Measurements from ENCODE around the gene DOCK7. TPM values are rescaled to one million over a fixed set of nuclear protein-coding genes. Genes with fewer than 3 reads are reported as not detected.
"Not testable (repeated sequence)": the region's sequence is repeated elsewhere in the genome, so short reads cannot be mapped to it uniquely, and the experiment has no call there.

The DOCK7 gene
- total and polyA plus RNA-seq, 5 experiments from 2014 or later = 1.2 to 11.8 (median 3.1) TPM

DNA sequence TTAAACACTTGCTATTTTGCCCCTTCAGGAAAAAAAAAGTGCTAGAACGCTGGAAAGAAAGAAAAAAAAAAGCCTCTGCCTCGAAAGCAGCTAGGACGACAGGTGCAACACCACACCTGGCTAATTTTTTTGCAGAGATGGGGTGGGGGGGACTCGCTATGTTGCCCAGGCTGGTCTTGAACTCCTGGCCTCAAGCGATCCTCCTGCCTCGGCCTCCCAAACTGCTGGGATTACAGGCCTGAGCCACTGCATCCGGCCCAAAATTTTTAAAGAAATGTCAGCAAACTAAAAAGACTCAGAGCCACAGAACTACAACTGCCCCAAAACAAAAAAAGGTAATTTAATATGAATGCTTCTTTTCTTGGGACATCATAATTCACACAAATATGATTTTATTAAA lies 1.4 kb downstream of the DOCK7 start:
- DNase-seq = no peak
- POLR2A ChIA-PET = interaction anchor here (1.0 kb wide), 1 partner anchor 251 kb away, joined by 4 read pairs; no protein-coding TSS in a partner anchor
- Mint-ChIP-seq H3K27me3 (no peaks in the 10 kb centered on the region), H3K4me3 (peak overlapping the region; percentile 86 to 98 (median 96)), H3K27ac (peak overlapping the region in 5 of 10 donors; percentile 7 to 95 (median 76)), H3K4me1 (peaks cover 5 to 29% (median 23%) of the 10 kb centered on the region in 4 donors), H3K9me3 (no peaks in the 10 kb centered on the region), H3K36me3 (no peaks in the 10 kb centered on the region)
- ATAC-seq = no peak

DNA sequence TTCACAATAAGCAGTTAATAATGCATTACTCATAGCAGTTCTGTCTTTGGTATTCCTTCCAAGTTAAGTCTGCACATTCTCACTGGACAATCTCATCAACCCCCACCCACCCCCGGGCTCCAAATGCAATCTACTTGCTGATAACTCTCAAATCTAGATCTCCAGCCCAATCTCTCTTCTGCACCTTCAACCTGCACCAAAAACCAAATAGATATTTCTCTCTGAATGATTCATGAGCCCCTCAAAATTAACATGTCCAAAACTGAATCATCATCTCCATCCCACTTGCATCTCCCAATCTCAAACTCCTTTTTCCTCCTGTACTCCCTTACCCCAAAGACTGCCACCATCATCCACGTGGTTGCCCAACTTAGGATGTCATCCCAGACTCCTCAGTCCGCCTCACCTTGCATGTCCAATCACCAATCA lies 2.7 kb downstream of the DOCK7 start:
- H3K4me3 Mint-ChIP-seq = peak overlapping the region in 2 of 10 donors; percentile 1 to 15
- H3K27me3 Mint-ChIP-seq = no peaks in the 10 kb centered on the region
- peak overlapping the region in 3 of 10 donors; percentile 0 to 41 (median 25) for H3K27ac Mint-ChIP-seq
- no peaks in the 10 kb centered on the region for H3K9me3 Mint-ChIP-seq
- POLR2A ChIA-PET = no interaction called here
- H3K4me1 Mint-ChIP-seq = peaks cover 5 to 28% (median 21%) of the 10 kb centered on the region in 4 donors
- H3K36me3 Mint-ChIP-seq = no peaks in the 10 kb centered on the region
- DNase-seq (no peak), ATAC-seq (no peak)

DNA sequence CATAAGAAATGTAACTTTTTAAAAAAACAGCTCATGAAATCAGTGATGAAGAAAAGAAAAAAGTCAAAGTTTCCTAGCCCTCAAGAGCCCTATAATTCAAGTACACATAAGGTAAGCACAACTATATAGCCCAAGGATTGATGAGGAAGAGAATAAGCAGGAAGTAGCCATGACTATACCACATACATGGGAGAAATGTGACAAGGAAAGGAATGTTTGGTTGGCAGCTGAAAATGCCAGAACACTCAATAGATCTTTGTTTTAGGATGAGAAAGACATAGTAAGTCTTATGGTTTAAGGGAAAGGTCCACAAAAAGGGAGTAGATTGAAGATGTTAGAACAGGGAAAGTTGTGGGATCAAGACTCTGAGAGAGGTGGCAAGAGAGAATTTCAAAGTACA lies 5.7 kb downstream of the DOCK7 start:
- Mint-ChIP-seq H3K9me3 (peaks cover 0 to 2% (median 0%) of the 10 kb centered on the region in 9 donors), H3K27ac (no peak overlapping the region), H3K36me3 (no peaks in the 10 kb centered on the region), H3K4me3 (no peak overlapping the region), H3K4me1 (peaks cover 5 to 10% (median 9%) of the 10 kb centered on the region in 4 donors), H3K27me3 (no peaks in the 10 kb centered on the region)
- POLR2A ChIA-PET = no interaction called here
- ATAC-seq = no peak
- DNase-seq = no peak

DNA sequence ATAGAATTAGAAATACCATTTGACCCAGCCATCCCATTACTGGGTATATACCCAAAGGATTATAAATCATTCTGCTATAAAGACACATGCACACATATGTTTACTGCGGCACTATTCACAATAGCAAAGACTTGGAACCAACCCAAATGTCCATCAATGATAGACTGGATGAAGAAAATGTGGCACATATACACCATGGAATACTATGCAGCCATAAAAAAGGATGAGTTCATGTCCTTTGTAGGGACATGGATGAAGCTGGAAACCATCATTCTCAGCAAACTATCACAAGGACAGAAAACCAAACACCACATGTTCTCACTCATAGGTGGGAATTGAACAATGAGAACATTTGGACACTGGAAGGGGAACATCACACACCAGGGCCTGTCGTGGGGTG lies 7.2 kb downstream of the DOCK7 start:
- POLR2A ChIA-PET, H3K27ac Mint-ChIP-seq, H3K36me3 Mint-ChIP-seq, H3K4me3 Mint-ChIP-seq, H3K27me3 Mint-ChIP-seq, ATAC-seq, H3K9me3 Mint-ChIP-seq, DNase-seq: not testable (repeated sequence)
- peaks cover 6 to 11% (median 7%) of the 10 kb centered on the region in 4 donors for H3K4me1 Mint-ChIP-seq

DNA sequence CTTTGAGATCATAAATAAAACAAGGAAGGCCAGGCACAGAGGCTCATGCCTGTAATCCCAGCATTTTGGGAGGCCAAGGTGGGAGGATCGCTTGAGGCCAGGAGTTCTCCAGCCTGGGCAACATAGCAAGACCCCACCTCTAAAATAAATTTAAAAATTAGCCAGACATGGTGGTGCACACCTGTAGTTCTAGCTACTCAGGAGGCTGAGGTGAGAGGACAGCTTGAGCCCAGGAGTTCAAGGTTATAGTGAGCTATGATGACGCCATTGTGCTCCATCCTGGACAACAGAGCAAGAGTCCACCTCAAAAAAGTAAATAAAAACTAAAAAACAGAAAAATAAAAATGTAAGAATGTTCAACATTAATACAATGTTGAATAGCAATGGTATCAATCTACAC lies 10.4 kb downstream of the DOCK7 start:
- H3K4me1 Mint-ChIP-seq, H3K4me3 Mint-ChIP-seq, H3K27ac Mint-ChIP-seq, H3K9me3 Mint-ChIP-seq, POLR2A ChIA-PET, DNase-seq, H3K27me3 Mint-ChIP-seq, ATAC-seq, H3K36me3 Mint-ChIP-seq: not testable (repeated sequence)

DNA sequence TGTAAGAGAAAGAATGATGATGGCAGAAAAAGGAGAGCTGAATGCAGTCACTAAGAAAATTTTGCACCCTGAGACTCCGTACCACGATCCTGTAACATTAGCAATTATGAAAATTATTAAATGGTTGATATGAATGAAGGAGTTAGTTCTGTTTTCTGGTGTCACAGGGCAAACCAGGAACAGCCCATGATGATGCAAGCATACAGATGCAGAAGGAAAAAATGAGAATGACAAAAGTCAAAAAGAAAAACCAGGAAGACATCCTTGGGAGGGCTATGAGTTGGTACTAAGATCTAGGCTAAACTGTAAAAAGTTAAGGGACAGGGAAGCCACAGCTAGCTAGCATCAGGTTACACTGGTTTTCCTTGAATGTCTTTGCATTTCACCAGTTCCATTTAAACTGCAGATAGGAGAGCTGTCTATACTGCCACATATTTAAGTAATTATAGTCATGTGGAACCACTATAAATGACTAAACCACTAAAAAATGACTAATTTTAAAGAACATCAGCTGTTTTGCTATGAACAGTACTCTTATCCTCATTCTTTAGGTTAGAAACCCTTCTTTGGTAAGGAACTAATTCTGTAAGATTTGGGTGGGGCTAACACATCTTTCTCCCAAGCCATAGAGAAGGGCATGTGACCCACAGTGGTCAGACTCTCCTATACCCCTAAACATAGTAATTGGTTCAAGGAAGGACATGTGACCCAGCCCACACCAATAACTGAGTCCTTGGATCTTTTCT lies 11.4 kb downstream of the DOCK7 start:
- Mint-ChIP-seq H3K4me3 (no peak overlapping the region), H3K9me3 (peaks cover 0 to 2% (median 0%) of the 10 kb centered on the region in 9 donors), H3K27ac (no peak overlapping the region), H3K27me3 (peaks cover 0 to 3% (median 0%) of the 10 kb centered on the region in 5 donors), H3K36me3 (peaks cover 0 to 6% (median 5%) of the 10 kb centered on the region in 3 donors), H3K4me1 (peaks cover 0 to 5% (median 1%) of the 10 kb centered on the region in 4 donors)
- ATAC-seq (no peak), DNase-seq (no peak)
- POLR2A ChIA-PET = no interaction called here

DNA sequence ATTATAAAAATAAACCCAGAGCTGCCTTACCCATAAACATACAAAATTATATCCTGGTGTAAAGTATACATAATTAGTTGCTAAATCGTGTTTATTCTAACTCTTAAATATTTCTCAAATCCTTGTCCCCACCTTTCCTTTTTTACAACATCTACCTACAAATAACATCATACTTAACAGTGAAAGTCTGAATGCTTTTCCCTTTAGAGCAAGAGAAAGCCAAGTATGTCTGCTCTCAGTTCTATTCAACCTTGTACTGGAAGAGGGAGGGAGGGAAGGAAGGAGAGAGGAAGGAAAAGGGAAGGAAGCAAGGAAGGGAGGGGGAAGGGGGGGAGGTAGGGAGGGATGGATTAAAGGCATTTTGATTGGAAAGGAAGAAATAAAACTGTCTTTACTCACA lies 14.6 kb downstream of the DOCK7 start:
- no peak overlapping the region for H3K4me3 Mint-ChIP-seq
- H3K27me3 Mint-ChIP-seq = peaks cover 0 to 3% (median 0%) of the 10 kb centered on the region in 5 donors
- H3K4me1 Mint-ChIP-seq = peaks cover 4 to 9% (median 6%) of the 10 kb centered on the region in 4 donors
- H3K36me3 Mint-ChIP-seq = peaks cover 0 to 6% (median 5%) of the 10 kb centered on the region in 3 donors
- POLR2A ChIA-PET = no interaction called here
- no peak for DNase-seq
- peaks cover 0 to 2% (median 0%) of the 10 kb centered on the region in 9 donors for H3K9me3 Mint-ChIP-seq
- ATAC-seq = no peak
- H3K27ac Mint-ChIP-seq = no peak overlapping the region

DNA sequence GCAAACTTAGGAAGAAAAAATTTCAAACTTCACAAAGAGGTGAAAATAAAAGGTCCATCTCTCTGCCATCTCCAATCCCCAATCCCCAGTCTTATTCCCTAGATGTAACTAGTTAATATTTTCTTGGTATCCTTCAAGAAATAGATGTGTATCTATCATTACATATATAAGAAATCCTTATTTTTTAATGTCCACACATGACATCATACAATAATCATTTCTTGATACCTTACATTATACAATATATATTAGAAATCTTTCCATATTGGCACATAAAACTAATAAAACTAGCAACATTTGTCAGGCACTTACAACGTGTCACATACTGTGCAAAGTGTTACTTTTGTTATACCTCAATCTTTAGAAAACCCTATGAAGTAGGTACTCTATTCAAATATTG lies 16.2 kb downstream of the DOCK7 start:
- POLR2A ChIA-PET = no interaction called here
- H3K4me1 Mint-ChIP-seq = peaks cover 2 to 9% (median 6%) of the 10 kb centered on the region in 4 donors
- ATAC-seq = no peak
- no peaks in the 10 kb centered on the region for H3K9me3 Mint-ChIP-seq
- peaks cover 0 to 3% (median 0%) of the 10 kb centered on the region in 5 donors for H3K27me3 Mint-ChIP-seq
- no peak overlapping the region for H3K27ac Mint-ChIP-seq
- peaks cover 0 to 6% (median 5%) of the 10 kb centered on the region in 3 donors for H3K36me3 Mint-ChIP-seq
- no peak overlapping the region for H3K4me3 Mint-ChIP-seq
- DNase-seq = no peak

DNA sequence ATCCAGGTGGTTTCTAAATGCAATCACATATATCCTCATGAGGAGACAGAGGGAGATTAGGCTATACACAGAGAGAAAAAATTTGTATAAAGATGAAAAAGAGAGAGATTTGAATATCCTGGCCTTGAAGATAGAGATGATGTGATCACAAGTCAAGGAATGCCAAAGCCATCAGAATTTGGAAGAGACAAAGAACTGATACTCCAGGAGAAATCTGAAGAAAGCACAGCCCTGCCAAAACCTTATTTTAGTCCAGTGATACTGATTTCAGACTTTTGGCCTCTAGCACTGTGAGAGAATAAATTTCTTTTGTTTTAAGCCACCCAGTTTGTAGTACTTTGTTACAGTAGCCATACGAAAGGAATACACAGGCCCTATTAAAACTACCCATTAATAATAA lies 33.4 kb downstream of the DOCK7 start:
- no peak for ATAC-seq
- H3K9me3 Mint-ChIP-seq = peaks cover 0 to 4% (median 0%) of the 10 kb centered on the region in 9 donors
- H3K27ac Mint-ChIP-seq = no peak overlapping the region

DNA sequence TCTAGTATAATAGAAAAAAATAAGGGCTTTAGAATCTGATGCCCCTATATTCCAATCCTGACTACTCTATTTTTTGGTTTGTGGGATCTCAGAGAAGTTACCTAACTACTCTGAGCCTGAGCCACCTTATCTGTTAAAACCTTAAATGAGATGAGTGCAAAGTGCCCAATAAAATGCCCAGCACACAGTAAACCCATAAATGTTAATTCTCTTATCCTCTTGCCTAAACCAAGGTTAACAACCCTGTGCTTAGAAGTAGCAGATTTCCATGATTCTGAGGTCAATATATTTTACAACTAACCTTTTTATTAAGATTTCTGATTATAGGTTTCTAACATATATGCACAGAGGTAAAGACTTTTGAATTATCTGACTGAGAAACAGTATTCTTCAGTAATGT lies 35.8 kb downstream of the DOCK7 start:
- DNase-seq (no peak), ATAC-seq (no peak)
- no peak overlapping the region for H3K27ac Mint-ChIP-seq
- no peak overlapping the region for H3K4me3 Mint-ChIP-seq
- POLR2A ChIA-PET = no interaction called here
- peaks cover 0 to 4% (median 0%) of the 10 kb centered on the region in 9 donors for H3K9me3 Mint-ChIP-seq
- H3K4me1 Mint-ChIP-seq = peaks cover 0 to 1% (median 0%) of the 10 kb centered on the region in 4 donors
- peaks cover 5 to 24% (median 15%) of the 10 kb centered on the region in 3 donors for H3K36me3 Mint-ChIP-seq
- no peaks in the 10 kb centered on the region for H3K27me3 Mint-ChIP-seq

More for the DNA sequence above, 33.4 kb downstream of the DOCK7 start:
- no peak for DNase-seq
- Mint-ChIP-seq H3K36me3 (peaks cover 5 to 25% (median 15%) of the 10 kb centered on the region in 3 donors), H3K4me1 (peaks cover 0 to 3% (median 0%) of the 10 kb centered on the region in 4 donors), H3K4me3 (no peak overlapping the region), H3K27me3 (no peaks in the 10 kb centered on the region)
- POLR2A ChIA-PET = no interaction called here

DNA sequence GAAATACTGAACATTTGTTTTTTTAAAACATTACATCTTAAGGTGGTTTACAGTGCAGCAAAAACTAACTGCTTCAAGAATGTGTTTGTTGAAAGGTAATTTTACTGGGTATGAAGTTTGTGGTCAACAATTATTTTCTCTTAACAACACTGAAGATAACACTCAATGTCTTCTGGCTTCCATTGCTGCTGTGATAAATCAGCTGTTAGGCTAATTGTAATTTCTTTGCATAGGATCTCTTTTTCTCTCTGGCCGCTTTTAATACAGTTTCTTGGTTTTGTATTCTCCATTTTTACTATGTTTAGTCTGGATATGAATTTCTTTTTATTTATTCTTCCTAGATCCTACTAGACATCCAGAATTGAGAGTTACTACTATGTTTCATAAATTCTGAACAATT lies 44.9 kb downstream of the DOCK7 start:
- POLR2A ChIA-PET = no interaction called here
- ATAC-seq = no peak
- Mint-ChIP-seq H3K9me3 (peaks cover 0 to 5% (median 0%) of the 10 kb centered on the region in 9 donors), H3K36me3 (peaks cover 13 to 35% (median 34%) of the 10 kb centered on the region in 3 donors), H3K4me3 (no peak overlapping the region), H3K27me3 (no peaks in the 10 kb centered on the region), H3K4me1 (no peaks in the 10 kb centered on the region), H3K27ac (no peak overlapping the region)
- DNase-seq = no peak

DNA sequence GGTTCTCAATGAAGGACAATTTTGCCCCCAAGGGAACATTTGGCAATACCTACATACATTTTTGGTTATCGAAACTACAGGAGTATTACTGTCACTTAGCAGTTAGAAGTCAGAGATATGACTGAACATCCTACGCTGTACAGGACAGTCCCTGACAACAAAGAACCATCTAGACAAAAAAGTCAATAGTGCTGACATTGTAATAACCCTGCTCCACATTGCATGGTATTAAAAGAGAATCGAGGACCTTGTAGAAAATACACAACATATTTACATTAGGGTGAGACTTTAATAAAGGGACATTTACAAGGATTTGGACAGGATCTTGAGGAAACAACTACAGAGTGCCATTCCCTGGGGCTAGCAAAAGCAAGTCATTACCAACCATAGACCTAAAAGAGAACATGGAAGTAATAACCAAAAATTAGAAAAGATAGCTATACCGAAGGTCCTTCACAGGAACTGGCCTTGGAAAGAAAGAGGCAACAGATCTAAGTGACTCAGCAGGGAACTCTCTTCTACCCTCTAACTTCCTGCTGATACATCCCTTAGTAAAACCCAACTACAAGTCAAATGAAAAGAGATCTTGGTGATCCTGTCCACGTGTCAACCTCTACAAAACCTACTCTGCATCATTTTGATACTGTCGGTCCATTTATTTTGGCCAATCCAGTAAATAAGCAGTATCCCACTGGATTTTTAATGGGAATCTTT lies 50.6 kb downstream of the DOCK7 start:
- H3K9me3 Mint-ChIP-seq = peaks cover 0 to 7% (median 0%) of the 10 kb centered on the region in 9 donors
- no peak overlapping the region for H3K27ac Mint-ChIP-seq
- H3K4me3 Mint-ChIP-seq = no peak overlapping the region
- POLR2A ChIA-PET = no interaction called here
- no peak for DNase-seq
- peaks cover 4 to 27% (median 26%) of the 10 kb centered on the region in 3 donors for H3K36me3 Mint-ChIP-seq
- H3K4me1 Mint-ChIP-seq = no peaks in the 10 kb centered on the region
- H3K27me3 Mint-ChIP-seq = no peaks in the 10 kb centered on the region
- ATAC-seq = no peak

DNA sequence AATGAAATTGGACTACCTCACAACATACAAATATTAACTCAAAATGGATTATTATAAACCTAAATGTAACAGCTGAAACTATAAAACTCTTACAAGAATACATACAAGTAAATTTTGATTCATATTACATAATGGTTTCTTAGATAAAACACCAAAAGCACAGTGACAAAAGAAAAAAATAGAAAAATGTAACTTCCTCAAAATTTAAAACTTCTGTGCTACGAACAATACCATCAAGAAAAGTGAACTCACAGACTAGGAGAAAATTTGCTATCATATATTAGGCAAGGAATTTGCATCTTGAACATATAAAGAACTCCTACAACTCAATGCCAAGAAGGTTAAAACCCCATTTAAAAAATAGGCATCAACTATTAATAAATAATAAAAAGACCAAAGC lies 59.7 kb downstream of the DOCK7 start:
- peaks cover 0 to 5% (median 0%) of the 10 kb centered on the region in 9 donors for H3K9me3 Mint-ChIP-seq
- ATAC-seq (no peak), DNase-seq (no peak)
- H3K27me3 Mint-ChIP-seq = no peaks in the 10 kb centered on the region
- H3K27ac Mint-ChIP-seq = no peak overlapping the region
- POLR2A ChIA-PET = no interaction called here
- H3K36me3 Mint-ChIP-seq = peaks cover 13 to 55% (median 37%) of the 10 kb centered on the region in 3 donors
- no peaks in the 10 kb centered on the region for H3K4me1 Mint-ChIP-seq
- H3K4me3 Mint-ChIP-seq = no peak overlapping the region
